SIG-M5 treated with dmso at 0.1 percent for 504 hours (cell line): ENCODE measurements around the gene LARGE1.

Experiments
- DNase-seq: peaks from one replicate; lab custom pipeline; 2025; ENCODE audit not compliant: unreplicated experiment; lab: John Stamatoyannopoulos, UW

Gene LARGE1

GRCh38 chr22:33275073-33275443, 645.2 kb downstream of the LARGE1 start:
- no peak for DNase-seq

- DNase-seq = no peak
These were observed 645.8 kb downstream of the LARGE1 start for GRCh38 chr22:33274214-33275072.

- DNase-seq = no peak
These were observed 647.4 kb downstream of the LARGE1 start for GRCh38 chr22:33272871-33273270.

GRCh38 chr22:33272180-33272579, 648.1 kb downstream of the LARGE1 start:
- no peak for DNase-seq

- DNase-seq = no peak
These were observed 648.7 kb downstream of the LARGE1 start for GRCh38 chr22:33271390-33272161.

GRCh38 chr22:33270596-33270995, 649.7 kb downstream of the LARGE1 start:
- DNase-seq = no peak

GRCh38 chr22:33261699-33262098, 658.6 kb downstream of the LARGE1 start:
- DNase-seq = no peak

GRCh38 chr22:33260498-33260897, 659.8 kb downstream of the LARGE1 start:
- no peak for DNase-seq

GRCh38 chr22:33255791-33256190, 664.5 kb downstream of the LARGE1 start:
- DNase-seq = no peak

- no peak for DNase-seq
These were observed 671.3 kb downstream of the LARGE1 start for GRCh38 chr22:33248948-33249347.

GRCh38 chr22:33247758-33248157, 672.5 kb downstream of the LARGE1 start:
- DNase-seq = no peak

GRCh38 chr22:33242078-33242477, 678.2 kb downstream of the LARGE1 start:
- no peak for DNase-seq

GRCh38 chr22:33240888-33241475, 679.3 kb downstream of the LARGE1 start:
- DNase-seq = no peak

- no peak for DNase-seq
These were observed 688.2 kb downstream of the LARGE1 start for GRCh38 chr22:33232071-33232470.

GRCh38 chr22:33227791-33228190, 692.5 kb downstream of the LARGE1 start:
- no peak for DNase-seq

- DNase-seq = no peak
These were observed 695.4 kb downstream of the LARGE1 start for GRCh38 chr22:33224841-33225240.
